ENCODE results near the gene MS4A4A.

The MS4A4A gene

GRCh38 chr11:60303661-60304060 is 23.2 kb downstream of the MS4A4A start:
- H3K9me3 ChIP-seq (ENCODE audit: control insufficient read depth in 1 of 2, low read length in 2 of 2): no peaks in the 10 kb centered on the region
- no peak overlapping the region for H3K4me3 ChIP-seq (ENCODE audit: low read depth in 1 of 2, low read length in 2 of 2)
- no peaks in the 10 kb centered on the region for H3K27me3 ChIP-seq (ENCODE audit: low read depth, low read length)
- H3K4me1 ChIP-seq (ENCODE audit: control insufficient read depth in 1 of 2, insufficient read depth in 2 of 2, low read length in 2 of 2): no peaks in the 10 kb centered on the region
- H3K36me3 ChIP-seq (ENCODE audit: control insufficient read depth in 1 of 2, insufficient read depth in 2 of 2, low read length in 2 of 2): no peaks in the 10 kb centered on the region
- no peak overlapping the region for H3K27ac ChIP-seq (ENCODE audit: low read length)

DNA sequence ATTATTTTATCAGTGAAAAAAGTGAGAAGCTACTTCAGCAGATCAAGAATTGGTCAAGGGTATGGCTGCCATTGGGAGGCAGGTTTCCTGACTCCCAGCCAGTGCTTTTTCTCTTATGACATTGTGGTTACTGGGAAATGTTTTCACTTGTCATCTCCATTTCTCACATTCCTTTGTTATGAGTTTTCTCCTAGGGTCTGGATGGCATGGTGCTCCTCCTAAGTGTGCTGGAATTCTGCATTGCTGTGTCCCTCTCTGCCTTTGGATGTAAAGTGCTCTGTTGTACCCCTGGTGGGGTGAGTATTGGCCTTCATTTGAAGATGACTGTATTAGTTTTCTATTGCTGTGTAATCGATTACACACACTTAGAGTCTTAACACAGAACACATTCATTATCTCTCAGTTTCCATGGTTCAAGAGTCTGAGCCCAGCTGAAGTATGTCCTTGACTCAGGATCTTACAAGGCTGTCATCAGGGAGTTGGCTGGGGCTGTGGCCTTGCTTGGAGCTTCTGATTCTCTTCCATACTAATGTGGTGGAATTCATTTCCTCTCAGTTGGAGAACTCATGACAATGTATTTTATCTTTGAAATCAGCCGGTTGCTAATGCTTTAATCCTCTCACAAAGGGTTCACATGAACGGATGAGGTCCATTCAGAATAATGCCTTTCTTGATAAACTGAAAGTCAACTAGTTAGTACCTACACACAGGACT is 25.6 kb downstream of the MS4A4A start:
- Histone ChIP-seq H3K27ac (ENCODE audit: low read length) (no peak overlapping the region), H3K9me3 (ENCODE audit: control insufficient read depth in 1 of 2, low read length in 2 of 2) (no peaks in the 10 kb centered on the region), H3K4me1 (ENCODE audit: control insufficient read depth in 1 of 2, insufficient read depth in 2 of 2, low read length in 2 of 2) (no peaks in the 10 kb centered on the region), H3K36me3 (ENCODE audit: control insufficient read depth in 1 of 2, insufficient read depth in 2 of 2, low read length in 2 of 2) (no peaks in the 10 kb centered on the region), H3K27me3 (ENCODE audit: low read depth, low read length) (no peaks in the 10 kb centered on the region), H3K4me3 (ENCODE audit: low read depth in 1 of 2, low read length in 2 of 2) (no peak overlapping the region)

DNA sequence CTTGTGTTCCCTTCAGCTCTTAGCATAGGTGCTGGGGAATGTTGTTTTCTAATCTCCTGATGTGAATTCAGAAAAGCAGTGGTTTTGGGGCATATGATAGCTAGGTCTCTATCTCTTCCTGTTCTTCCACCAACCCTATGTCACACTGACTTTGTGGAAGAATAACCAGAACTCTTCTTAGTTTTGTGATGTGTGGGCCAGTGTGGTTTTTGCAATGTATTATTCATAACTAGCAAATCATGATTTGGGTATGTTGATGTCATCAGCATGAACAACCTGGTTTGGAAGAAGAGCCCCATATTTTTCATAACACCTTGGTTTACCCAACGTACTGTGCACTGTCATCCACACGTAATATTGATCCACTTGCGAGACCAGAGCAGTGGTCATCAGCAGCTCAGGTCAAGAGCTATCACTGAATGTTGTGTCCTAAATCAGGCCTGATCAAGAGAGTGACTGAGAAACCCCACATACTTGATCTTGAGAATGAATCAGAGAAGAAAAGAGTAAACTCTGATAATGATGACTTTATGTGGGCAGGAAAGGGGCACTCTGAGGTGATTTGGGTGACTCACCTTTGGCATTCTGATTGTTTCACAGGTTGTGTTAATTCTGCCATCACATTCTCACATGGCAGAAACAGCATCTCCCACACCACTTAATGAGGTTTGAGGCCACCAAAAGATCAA is 27.2 kb downstream of the MS4A4A start:
- Histone ChIP-seq H3K36me3 (ENCODE audit: control insufficient read depth in 1 of 2, insufficient read depth in 2 of 2, low read length in 2 of 2) (no peaks in the 10 kb centered on the region), H3K4me1 (ENCODE audit: control insufficient read depth in 1 of 2, insufficient read depth in 2 of 2, low read length in 2 of 2) (no peaks in the 10 kb centered on the region), H3K9me3 (ENCODE audit: control insufficient read depth in 1 of 2, low read length in 2 of 2) (no peaks in the 10 kb centered on the region), H3K4me3 (ENCODE audit: low read depth in 1 of 2, low read length in 2 of 2) (no peak overlapping the region), H3K27ac (ENCODE audit: low read length) (no peak overlapping the region), H3K27me3 (ENCODE audit: low read depth, low read length) (no peaks in the 10 kb centered on the region)

DNA sequence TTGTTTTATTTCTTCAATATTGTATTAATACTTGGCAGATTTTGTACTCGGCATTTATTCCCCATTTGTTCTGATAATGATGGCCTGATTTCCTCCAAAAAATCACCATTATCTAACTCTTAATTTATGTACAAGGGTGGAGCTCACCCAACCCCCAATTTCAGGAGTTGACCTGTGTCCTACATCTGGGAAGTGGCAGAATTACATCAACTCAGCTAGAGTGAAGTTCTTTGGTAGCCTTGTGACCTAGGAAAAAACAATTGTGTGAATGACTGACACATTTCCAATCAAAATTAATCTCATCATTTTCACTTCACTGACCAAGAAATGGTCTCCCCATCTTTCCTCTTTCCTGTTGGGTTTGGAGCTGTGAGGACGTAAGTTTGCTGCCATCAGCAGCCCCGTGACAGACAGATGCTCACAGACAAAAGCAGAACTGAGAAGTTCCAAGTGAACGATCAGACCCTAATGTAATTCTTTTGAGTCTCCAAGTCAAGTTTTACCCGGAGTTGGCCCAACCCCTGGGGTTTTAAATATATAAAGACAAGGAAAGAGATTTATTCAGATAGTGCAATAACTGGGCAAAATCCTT is 30.0 kb downstream of the MS4A4A start:
- H3K4me1 ChIP-seq (ENCODE audit: control insufficient read depth in 1 of 2, insufficient read depth in 2 of 2, low read length in 2 of 2): no peaks in the 10 kb centered on the region
- no peaks in the 10 kb centered on the region for H3K9me3 ChIP-seq (ENCODE audit: control insufficient read depth in 1 of 2, low read length in 2 of 2)
- no peak overlapping the region for H3K4me3 ChIP-seq (ENCODE audit: low read depth in 1 of 2, low read length in 2 of 2)
- H3K27me3 ChIP-seq (ENCODE audit: low read depth, low read length): no peaks in the 10 kb centered on the region
- no peak overlapping the region for H3K27ac ChIP-seq (ENCODE audit: low read length)
- H3K36me3 ChIP-seq (ENCODE audit: control insufficient read depth in 1 of 2, insufficient read depth in 2 of 2, low read length in 2 of 2): no peaks in the 10 kb centered on the region

- no peak overlapping the region for H3K4me3 ChIP-seq (ENCODE audit: low read depth in 1 of 2, low read length in 2 of 2)
- H3K27ac ChIP-seq (ENCODE audit: low read length): no peak overlapping the region
Measured at GRCh38 chr11:60314635-60315321, 34.3 kb downstream of the MS4A4A start.

GRCh38 chr11:60315871-60316270 is 35.4 kb downstream of the MS4A4A start:
- Histone ChIP-seq H3K4me3 (ENCODE audit: low read depth in 1 of 2, low read length in 2 of 2) (no peak overlapping the region), H3K4me1 (ENCODE audit: control insufficient read depth in 1 of 2, insufficient read depth in 2 of 2, low read length in 2 of 2) (no peaks in the 10 kb centered on the region), H3K9me3 (ENCODE audit: control insufficient read depth in 1 of 2, low read length in 2 of 2) (peaks cover 2 to 15% of the 10 kb centered on the region in 2 donors), H3K27me3 (ENCODE audit: low read depth, low read length) (no peaks in the 10 kb centered on the region), H3K36me3 (ENCODE audit: control insufficient read depth in 1 of 2, insufficient read depth in 2 of 2, low read length in 2 of 2) (no peaks in the 10 kb centered on the region), H3K27ac (ENCODE audit: low read length) (no peak overlapping the region)

More at GRCh38 chr11:60314635-60315321, 34.3 kb downstream of the MS4A4A start:
- Histone ChIP-seq H3K27me3 (ENCODE audit: low read depth, low read length) (no peaks in the 10 kb centered on the region), H3K36me3 (ENCODE audit: control insufficient read depth in 1 of 2, insufficient read depth in 2 of 2, low read length in 2 of 2) (no peaks in the 10 kb centered on the region), H3K9me3 (ENCODE audit: control insufficient read depth in 1 of 2, low read length in 2 of 2) (peaks cover 0 to 13% of the 10 kb centered on the region in 2 donors), H3K4me1 (ENCODE audit: control insufficient read depth in 1 of 2, insufficient read depth in 2 of 2, low read length in 2 of 2) (no peaks in the 10 kb centered on the region)

DNA sequence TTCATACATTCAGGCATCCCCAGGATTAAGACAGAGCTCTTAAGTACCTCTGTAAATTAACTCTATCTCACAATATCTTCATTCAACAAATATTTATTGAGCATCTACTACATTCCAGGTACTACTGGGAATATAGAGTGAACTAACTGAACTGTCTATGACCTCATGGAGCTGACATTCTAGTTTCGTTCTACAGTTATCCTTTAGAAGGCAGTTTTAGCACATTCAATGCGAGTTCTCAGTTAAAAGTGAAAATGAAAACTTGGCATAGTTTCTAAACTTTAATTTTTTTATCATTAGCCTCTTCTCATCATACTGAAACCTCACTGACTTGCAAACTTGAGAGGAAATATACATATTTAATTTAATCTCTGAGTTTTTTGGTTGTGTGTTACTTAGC is 35.9 kb downstream of the MS4A4A start:
- H3K4me1 ChIP-seq (ENCODE audit: control insufficient read depth in 1 of 2, insufficient read depth in 2 of 2, low read length in 2 of 2): no peaks in the 10 kb centered on the region
- no peak overlapping the region for H3K27ac ChIP-seq (ENCODE audit: low read length)

GRCh38 chr11:60318726-60319125 is 38.3 kb downstream of the MS4A4A start:
- Histone ChIP-seq H3K4me1 (ENCODE audit: control insufficient read depth in 1 of 2, insufficient read depth in 2 of 2, low read length in 2 of 2) (no peaks in the 10 kb centered on the region), H3K4me3 (ENCODE audit: low read depth in 1 of 2, low read length in 2 of 2) (no peak overlapping the region), H3K9me3 (ENCODE audit: control insufficient read depth in 1 of 2, low read length in 2 of 2) (peaks cover 4 to 17% of the 10 kb centered on the region in 2 donors), H3K27me3 (ENCODE audit: low read depth, low read length) (no peaks in the 10 kb centered on the region), H3K27ac (ENCODE audit: low read length) (no peak overlapping the region), H3K36me3 (ENCODE audit: control insufficient read depth in 1 of 2, insufficient read depth in 2 of 2, low read length in 2 of 2) (no peaks in the 10 kb centered on the region)

More for the DNA sequence above, 35.9 kb downstream of the MS4A4A start:
- H3K9me3 ChIP-seq (ENCODE audit: control insufficient read depth in 1 of 2, low read length in 2 of 2): peaks cover 4 to 16% of the 10 kb centered on the region in 2 donors
- H3K27me3 ChIP-seq (ENCODE audit: low read depth, low read length): no peaks in the 10 kb centered on the region
- no peak overlapping the region for H3K4me3 ChIP-seq (ENCODE audit: low read depth in 1 of 2, low read length in 2 of 2)
- no peaks in the 10 kb centered on the region for H3K36me3 ChIP-seq (ENCODE audit: control insufficient read depth in 1 of 2, insufficient read depth in 2 of 2, low read length in 2 of 2)

- Histone ChIP-seq H3K36me3 (ENCODE audit: control insufficient read depth in 1 of 2, insufficient read depth in 2 of 2, low read length in 2 of 2) (no peaks in the 10 kb centered on the region), H3K4me1 (ENCODE audit: control insufficient read depth in 1 of 2, insufficient read depth in 2 of 2, low read length in 2 of 2) (no peaks in the 10 kb centered on the region), H3K27me3 (ENCODE audit: low read depth, low read length) (no peaks in the 10 kb centered on the region), H3K27ac (ENCODE audit: low read length) (no peak overlapping the region), H3K9me3 (ENCODE audit: control insufficient read depth in 1 of 2, low read length in 2 of 2) (peaks cover 4 to 21% of the 10 kb centered on the region in 2 donors), H3K4me3 (ENCODE audit: low read depth in 1 of 2, low read length in 2 of 2) (no peak overlapping the region)
Measured at GRCh38 chr11:60321051-60321450, 40.6 kb downstream of the MS4A4A start.

GRCh38 chr11:60326955-60327354 is 46.5 kb downstream of the MS4A4A start, which contains the start of gene MS4A6E:
TSS of gene MS4A6E (plus strand) at chr11:60327255. CDS start at chr11:60334896, 7,641 bp downstream.
- H3K27me3 ChIP-seq (ENCODE audit: low read depth, low read length): no peaks in the 10 kb centered on the region
- no peak within 1 kb of the TSS for H3K4me3 ChIP-seq (ENCODE audit: low read depth in 1 of 2, low read length in 2 of 2)

DNA sequence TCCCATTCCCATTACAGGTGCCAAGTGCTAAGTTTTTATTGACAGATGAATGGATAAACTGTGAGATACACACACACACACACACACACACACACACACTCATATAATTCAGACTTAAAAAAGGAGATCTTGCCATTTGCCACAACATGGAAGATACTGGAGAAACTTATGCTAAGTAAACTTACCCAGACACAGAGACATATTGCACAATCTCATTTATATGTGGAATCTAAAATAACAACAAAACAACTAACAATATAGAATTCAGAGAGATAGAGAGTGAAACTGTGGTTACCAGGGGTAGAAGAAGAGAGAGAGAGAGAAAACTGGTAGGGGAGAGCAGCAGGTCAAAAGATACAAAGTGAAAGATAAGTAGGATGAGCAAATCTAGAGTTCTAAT is 48.0 kb downstream of the MS4A4A start:
- H3K27ac ChIP-seq (ENCODE audit: low read length): no peak overlapping the region

More at GRCh38 chr11:60326955-60327354, 46.5 kb downstream of the MS4A4A start, which contains the start of gene MS4A6E:
- Histone ChIP-seq H3K9me3 (ENCODE audit: control insufficient read depth in 1 of 2, low read length in 2 of 2) (peaks cover 0 to 11% of the 10 kb centered on the region in 2 donors), H3K36me3 (ENCODE audit: control insufficient read depth in 1 of 2, insufficient read depth in 2 of 2, low read length in 2 of 2) (no peaks in the 10 kb centered on the region), H3K4me1 (ENCODE audit: control insufficient read depth in 1 of 2, insufficient read depth in 2 of 2, low read length in 2 of 2) (no peaks in the 10 kb centered on the region), H3K27ac (ENCODE audit: low read length) (no peak within 1 kb of the TSS)

More for the DNA sequence above, 48.0 kb downstream of the MS4A4A start:
- Histone ChIP-seq H3K4me3 (ENCODE audit: low read depth in 1 of 2, low read length in 2 of 2) (no peak overlapping the region), H3K36me3 (ENCODE audit: control insufficient read depth in 1 of 2, insufficient read depth in 2 of 2, low read length in 2 of 2) (no peaks in the 10 kb centered on the region), H3K27me3 (ENCODE audit: low read depth, low read length) (no peaks in the 10 kb centered on the region), H3K9me3 (ENCODE audit: control insufficient read depth in 1 of 2, low read length in 2 of 2) (peaks cover 0 to 11% of the 10 kb centered on the region in 2 donors), H3K4me1 (ENCODE audit: control insufficient read depth in 1 of 2, insufficient read depth in 2 of 2, low read length in 2 of 2) (no peaks in the 10 kb centered on the region)
